Amygdala (tissue), 56 donors: ENCODE measurements around the gene OR6J1.
"Not testable (repeated sequence)": the region's sequence is repeated elsewhere in the genome, so short reads cannot be mapped to it uniquely, and the experiment has no call there.

ENCODE experiments used
- DNase-seq, 56 donors: peaks; one replicate each; lab custom pipeline; 2025; lab: John Stamatoyannopoulos, UW

OR6J1 gene

GRCh38 chr14:22610931-22611330 lies 33.2 kb downstream of the OR6J1 start:
- DNase-seq: no peak

GRCh38 chr14:22607291-22607690 lies 36.9 kb downstream of the OR6J1 start:
- no peak for DNase-seq

DNA sequence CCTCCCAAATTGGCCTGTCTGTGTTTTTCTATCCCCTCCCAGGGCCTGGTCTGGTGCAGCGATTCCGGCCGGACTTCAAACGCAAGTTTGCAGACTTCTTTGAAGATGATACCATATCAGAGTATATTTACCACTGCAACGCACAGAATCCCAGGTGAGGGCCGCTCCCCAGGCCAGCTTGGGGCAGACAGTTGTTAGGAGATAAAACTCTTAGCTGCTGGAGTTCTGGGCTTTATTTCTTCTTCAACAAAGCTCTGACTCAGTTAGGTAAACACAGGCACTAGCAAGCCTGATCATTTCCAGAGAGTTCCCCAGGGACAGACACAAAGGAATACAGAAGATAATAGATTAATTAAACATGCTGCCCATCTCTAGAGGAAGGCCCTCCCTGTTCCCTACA lies 37.8 kb downstream of the OR6J1 start:
- no peak for DNase-seq

DNA sequence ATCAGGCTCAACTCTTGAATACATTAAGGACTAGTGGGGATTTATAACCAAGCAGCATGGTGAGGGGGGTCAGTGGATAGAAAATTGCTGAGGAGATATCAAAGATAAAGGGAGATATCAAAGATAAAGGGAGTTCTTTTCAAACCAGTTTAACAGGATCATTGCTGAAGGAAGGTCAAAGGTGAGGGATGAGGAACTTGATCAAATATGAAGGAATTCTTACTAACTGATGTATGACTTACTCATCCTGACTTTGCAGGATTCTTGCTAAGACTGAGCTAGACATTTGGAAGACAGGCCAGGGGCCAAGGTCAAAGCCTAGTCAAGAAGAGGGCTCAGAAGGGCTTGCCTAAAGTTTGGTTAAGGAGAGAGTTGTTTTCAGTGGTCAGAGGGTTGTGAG lies 41.3 kb downstream of the OR6J1 start:
- no peak for DNase-seq

GRCh38 chr14:22601996-22602395 lies 42.2 kb downstream of the OR6J1 start:
- DNase-seq: no peak

GRCh38 chr14:22601456-22601855 lies 42.7 kb downstream of the OR6J1 start:
- no peak for DNase-seq

- no peak for DNase-seq
These were observed 44.1 kb downstream of the OR6J1 start for GRCh38 chr14:22600027-22600426.

DNA sequence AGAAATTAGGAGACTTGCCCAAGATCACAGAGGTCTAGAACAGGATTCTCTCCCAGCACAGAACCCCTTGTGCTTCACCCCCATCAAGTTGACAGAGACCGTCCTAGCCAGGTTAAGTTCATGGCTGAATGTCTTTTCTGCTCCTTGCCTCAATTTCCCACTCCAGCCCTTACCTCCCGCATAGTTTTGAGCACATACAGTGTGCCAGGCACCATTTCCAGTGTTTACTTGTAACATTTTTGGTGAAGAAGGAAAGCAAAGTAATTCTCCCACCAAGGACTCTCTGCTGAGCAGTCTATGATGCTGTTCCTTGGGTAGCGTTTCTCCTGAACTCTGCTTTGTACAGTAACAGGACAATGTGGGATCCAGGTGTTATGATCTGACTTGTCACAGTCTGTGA lies 44.8 kb downstream of the OR6J1 start:
- no peak for DNase-seq

DNA sequence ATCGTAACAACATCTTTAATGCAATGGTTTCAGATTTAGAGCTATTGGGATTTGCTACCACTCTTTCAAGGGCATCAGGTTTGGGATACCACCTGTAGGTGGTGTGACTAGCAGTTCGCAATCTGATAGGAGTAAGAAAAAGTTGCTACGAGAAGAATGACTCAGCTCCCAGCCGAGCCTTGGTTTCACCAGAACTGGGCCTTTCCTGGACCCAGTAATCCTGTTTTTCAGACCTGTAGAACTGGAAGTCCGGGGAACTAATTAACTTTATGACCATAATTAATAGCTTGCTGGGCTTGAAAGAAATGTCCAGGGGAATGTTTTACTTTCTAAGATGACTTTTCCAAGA lies 45.3 kb downstream of the OR6J1 start:
- DNase-seq: peak in 8 of 56 donors; percentile 3 to 18 (median 12)

GRCh38 chr14:22598099-22598895 lies 45.9 kb downstream of the OR6J1 start, which contains the start of gene ABHD4:
Gene ABHD4 (plus strand): TSS chr14:22598300. CDS start chr14:22598307, 7 bp downstream.
- DNase-seq: peak in 55 of 56 donors; percentile 15 to 88 (median 67)

- no peak for DNase-seq
These were observed 46.4 kb downstream of the OR6J1 start for GRCh38 chr14:22597771-22598098.

- DNase-seq: no peak
These were observed 46.9 kb downstream of the OR6J1 start for GRCh38 chr14:22597265-22597664.

GRCh38 chr14:22596354-22596879 lies 47.7 kb downstream of the OR6J1 start:
- no peak for DNase-seq

DNA sequence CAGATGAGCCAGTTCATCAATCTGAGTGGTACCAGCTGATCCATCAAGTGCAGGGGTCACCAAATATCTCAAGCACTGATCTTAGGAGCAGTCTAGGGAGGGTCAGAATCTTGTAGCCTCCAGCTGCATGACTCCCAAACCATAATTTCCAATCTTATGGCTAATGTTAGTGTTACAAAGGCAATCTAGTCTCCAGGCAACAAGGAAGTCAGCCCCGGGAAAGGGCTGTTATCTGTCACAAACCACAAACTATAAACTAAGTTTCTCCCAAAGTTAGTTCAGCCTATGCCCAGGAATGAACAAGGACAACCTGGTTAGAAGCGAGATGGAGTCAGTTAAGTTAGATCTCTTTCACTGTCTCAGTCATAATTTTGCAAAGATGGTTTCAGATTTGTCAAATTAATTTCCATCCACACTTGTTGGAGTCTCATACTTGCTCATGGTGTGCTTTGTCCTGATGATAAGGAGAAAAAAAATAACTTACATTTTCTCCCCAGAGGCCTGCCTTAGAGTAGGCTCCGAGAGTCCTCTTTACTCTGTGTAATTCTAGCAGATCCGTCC lies 49.9 kb downstream of the OR6J1 start:
- DNase-seq: no peak

GRCh38 chr14:22593601-22594000 lies 50.6 kb downstream of the OR6J1 start:
- no peak for DNase-seq

DNA sequence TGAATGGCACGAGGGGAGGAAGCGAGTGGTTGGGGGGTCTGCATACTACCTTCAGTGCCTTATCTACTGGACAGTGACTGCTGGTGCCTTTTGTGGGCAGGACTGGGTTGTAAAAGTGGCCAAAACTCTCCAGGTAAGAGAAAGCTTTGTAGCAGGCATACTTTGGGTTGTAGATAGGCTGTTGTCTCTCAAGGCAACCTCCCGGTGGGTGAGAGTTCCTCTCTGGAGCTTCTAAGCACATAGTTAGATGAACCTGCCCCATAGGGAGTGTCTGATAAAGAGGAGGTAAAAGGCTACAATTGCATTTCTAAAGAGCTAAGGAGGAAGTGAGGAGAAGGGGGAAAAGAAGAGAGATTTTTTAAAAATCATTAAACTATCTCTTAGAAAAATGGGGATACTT lies 51.0 kb downstream of the OR6J1 start:
- no peak for DNase-seq

- DNase-seq: peak; percentile 81 to 99 (median 95)
These were observed 54.9 kb downstream of the OR6J1 start, which contains the start of gene DAD1 for GRCh38 chr14:22589096-22589839. Gene DAD1 (minus strand): TSS chr14:22589224. CDS start chr14:22589157, 67 bp downstream.

GRCh38 chr14:22588526-22589095 lies 55.5 kb downstream of the OR6J1 start:
- no peak for DNase-seq

DNA sequence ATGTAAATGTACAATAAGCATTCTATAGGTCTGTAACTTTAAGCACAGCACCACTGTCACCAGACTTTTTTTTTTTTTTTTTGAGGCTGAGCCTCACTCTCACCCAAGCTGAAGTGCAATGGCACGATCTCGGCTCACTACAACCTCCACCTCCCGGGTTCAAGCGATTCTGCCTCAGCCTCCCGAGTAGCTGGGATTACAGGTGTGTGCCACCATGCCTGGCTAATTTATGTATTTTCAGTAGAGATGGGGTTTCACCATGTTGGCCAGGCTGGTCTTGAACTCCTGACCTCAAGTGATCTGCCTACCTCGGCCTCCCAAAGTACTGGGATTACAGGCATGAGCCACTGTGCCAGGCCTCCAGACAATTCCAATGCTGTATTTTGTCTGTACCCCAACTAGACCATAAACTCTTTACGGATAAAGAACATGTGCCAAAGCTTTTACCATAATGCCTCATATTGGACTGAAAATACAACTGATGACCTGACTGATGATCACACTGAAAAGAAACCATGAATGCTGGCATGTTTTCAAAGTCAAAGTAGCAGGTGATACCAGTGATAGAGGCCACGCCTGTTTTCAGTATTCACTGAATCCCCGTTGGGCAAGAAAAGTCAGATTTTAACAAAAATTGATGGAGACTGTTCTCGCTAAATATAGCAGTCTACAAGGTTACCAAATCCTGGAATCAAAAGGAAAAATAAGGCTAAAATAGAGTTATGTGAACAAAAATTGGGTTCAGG lies 56.3 kb downstream of the OR6J1 start:
- not testable (repeated sequence) for DNase-seq

DNA sequence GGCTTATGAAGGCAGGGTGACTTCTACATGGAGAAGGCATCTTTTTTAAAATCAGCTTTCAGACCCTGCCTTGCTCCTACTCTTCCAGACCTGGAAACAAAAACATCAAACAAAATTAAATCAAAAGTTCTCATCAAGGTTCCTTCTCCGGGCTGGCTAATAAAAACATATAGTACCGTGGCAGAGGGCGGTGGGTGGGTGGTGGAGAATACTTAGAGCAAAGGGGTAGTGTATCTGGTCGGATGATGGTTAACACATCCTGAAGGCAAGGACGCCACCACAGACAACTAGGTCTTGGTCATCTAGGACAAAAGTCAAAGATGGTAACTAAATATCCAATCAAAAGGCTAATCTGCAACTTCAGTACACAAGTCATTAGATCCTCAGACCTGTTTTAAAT lies 56.9 kb downstream of the OR6J1 start:
- DNase-seq: no peak
